Cerebellar cortex (tissue), 1 donor: Measurements from ENCODE around the gene ASB5.
A peak's percentile ranks its signal among the peaks of the same experiment; 100 is the strongest.
"Not testable (repeated sequence)": the region's sequence is repeated elsewhere in the genome, so short reads cannot be mapped to it uniquely, and the experiment has no call there.

Source experiments
- DNase-seq: peaks from one replicate; pipeline ENCODE4 v3.0.0-alpha.2; 2015; ENCODE audit warnings: low spot score

ASB5 gene

GRCh38 chr4:176217510-176217909 is 51.5 kb downstream of the ASB5 start:
- DNase-seq, result no peak

GRCh38 chr4:176212351-176212750 is 56.7 kb downstream of the ASB5 start:
- not testable (repeated sequence) for DNase-seq

DNA sequence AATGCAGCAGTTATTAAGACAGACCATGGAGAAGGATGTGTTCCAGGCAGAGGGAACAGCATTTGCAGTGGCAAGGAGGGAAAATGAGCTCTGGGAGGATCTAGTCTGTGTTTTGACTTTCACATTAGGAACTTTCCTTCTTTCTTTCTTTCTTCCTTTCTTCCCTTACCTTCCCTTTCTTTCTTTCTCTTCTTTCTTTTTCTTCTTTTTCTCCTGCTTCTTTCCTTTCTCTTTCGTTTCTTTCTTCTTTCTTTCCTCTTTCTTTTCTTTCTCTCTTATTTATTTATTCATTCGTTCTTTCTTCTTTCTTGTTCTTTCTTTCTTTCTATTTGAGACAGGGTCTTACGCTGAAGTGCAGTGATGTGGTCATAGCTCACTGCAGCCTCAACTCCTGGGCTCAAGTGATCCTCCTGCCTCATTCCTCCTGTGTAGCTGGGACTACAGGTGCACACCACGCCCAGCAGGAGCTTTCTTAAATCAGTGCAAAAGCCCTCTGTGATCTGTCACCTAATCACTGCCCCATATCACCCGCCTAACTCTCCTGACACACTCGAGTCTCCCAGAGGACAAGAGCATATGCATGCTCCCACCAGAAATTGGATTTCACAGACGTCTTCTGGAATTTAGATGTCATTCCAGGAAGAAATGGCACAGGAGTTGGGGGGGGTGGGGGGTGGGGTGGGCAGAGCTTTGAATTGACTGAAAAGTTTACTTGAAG is 58.3 kb downstream of the ASB5 start:
- no peak for DNase-seq

DNA sequence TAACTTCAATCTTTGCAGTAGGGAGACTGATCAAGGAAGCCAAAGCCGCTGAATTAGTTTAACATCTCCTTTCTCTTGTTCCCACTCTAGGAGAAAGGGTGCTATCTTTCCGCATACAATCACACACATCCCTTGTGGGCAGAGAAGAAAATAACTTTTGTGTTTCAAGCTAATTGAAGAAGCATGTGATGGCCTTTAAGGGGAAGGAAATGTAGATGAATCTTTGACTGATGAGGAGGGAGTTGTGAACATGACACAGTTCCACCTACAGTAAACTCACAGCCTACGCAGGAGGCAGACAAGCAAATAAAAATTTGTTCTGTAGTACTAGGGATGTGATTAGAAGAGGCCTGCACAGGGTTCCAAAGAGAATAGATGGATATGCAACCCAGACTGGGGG is 58.9 kb downstream of the ASB5 start:
- DNase-seq, result no peak

- DNase-seq, result no peak
These were observed 59.5 kb downstream of the ASB5 start for GRCh38 chr4:176209535-176209934.

GRCh38 chr4:176207839-176208238 is 61.2 kb downstream of the ASB5 start:
- DNase-seq, result no peak

- no peak for DNase-seq
These were observed 63.7 kb downstream of the ASB5 start for GRCh38 chr4:176205299-176205698.

- no peak for DNase-seq
These were observed 70.6 kb downstream of the ASB5 start for GRCh38 chr4:176198316-176198903.

GRCh38 chr4:176195184-176195978 is 73.6 kb downstream of the ASB5 start, which contains the start of gene SPATA4:
SPATA4 (minus strand) TSS chr4:176195585; CDS start chr4:176195562, 23 bp downstream.
- DNase-seq, result peak; percentile 92

DNA sequence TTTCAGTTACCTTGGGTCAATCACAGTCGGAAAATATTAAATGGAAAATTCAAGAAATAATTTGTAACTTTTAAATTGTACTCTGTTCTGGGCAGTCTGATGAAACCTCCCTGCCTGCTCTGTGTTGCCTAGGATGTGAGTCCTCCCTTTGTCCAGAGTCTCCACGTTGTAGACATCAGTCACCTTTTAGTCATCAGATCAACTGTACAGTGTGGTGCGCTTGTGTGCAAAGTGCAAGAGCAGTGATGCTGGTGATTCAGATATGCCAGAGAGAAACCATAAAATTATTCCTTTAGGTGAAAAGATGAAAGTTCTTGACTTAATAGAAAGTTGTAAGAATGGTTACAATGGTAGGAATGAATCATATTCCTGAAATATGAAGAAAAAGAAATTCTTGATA is 75.1 kb downstream of the ASB5 start:
- no peak for DNase-seq

- DNase-seq, result no peak
These were observed 75.9 kb downstream of the ASB5 start for GRCh38 chr4:176193126-176193525.

GRCh38 chr4:176191974-176192373 is 77.0 kb downstream of the ASB5 start:
- DNase-seq, result peak; percentile 21

DNA sequence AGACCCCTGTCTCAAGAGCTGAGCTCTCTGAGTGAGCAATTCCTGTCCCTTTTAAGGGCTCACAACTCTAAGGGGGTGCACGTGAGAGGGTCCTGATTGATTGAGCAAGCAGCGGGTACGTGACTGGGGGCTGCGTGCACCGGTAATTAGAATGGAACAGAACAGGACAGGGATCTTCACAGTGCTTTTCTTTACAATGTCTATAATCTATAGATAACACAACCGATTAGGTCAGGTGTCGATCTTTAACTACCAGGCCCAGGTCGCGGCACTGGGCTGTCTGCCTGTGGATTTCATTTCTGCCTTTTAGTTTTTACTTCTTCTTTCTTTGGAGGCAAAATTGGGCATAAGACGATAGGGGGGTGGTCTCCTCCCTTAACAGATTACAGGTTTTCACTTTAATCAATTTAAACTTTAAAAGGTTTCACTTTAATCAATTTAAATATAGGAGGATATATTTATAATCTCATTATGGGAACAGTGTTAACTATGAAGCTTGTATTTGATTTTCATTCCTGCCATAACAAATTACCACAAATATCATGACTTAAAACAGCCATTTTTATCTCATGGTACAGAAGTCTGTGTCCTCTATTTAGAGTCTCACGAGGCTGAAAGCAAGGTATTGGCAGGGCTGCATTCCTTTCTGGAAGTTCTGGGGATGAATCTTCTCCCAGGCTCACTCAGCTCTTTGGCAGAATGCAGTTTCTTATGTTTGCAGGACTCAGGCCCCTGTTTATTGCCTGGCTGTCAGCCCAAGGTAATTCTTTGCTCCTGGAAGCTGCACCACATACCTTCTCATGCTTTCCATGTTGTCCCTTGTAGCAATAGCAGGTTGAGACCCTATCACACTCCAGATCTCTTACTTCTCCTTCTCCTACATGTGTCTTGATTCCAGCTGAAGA is 78.9 kb downstream of the ASB5 start:
- no peak for DNase-seq

DNA sequence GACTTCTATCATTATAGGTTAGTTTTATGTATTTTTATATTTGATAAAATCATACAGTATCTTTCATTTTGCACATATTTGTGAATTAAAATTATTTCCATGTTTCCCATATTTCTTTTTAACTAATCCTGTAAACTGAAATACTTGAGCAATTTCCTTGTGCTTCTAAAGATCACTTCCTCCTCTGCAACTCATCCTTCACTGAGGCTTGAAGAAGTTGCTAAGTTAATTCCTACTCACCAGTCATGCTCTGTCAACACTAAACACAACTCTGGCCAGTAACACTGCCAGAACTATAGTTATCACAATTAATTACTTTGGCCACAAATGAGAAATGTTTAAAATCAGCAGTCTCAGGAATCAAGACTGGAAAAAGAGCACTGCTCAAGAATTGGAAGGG is 80.4 kb downstream of the ASB5 start:
- DNase-seq, result no peak

- DNase-seq, result no peak
These were observed 81.4 kb downstream of the ASB5 start for GRCh38 chr4:176187624-176188023.

GRCh38 chr4:176186671-176187395 is 82.2 kb downstream of the ASB5 start:
- DNase-seq, result no peak

DNA sequence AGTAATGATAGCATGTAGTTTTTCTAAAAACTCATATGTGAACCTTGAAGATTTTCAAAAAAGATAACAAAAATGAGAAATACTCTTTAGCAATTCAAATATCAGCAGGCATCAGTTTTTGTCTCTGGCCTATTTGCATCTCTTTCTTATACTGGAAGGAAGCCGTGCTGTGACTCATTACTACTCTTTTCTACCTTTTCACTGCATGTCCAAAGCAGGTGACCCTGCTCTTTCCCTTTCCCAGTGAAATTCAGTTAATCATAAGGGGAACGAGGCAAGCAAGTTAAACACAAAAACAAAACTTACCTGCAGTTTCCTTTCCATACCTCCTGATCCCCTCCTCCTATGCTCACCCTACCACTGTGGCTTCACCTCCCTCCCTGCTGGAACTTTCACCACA is 83.0 kb downstream of the ASB5 start:
- DNase-seq, result no peak

DNA sequence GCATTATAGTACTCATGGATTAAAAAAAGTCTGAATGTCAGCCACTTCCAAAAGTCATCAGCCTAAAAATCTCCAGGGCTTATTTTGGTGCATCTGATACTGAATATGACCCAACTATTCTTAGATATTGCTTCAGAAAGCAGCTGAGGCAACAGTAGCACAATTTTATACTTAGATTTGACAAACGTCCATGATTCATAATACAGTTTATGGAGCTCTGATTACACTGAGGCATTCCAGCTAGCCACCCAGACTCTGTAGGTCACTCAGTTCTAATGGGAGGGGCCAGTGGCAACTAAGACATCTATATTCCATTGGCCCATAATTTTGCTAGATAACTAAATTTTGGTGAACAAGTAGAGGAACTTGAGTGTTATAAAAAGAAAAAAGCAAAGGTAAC is 84.0 kb downstream of the ASB5 start:
- DNase-seq, result no peak
